ENCODE data around the gene ENC1.

Gene ENC1

GRCh38 chr5:74630453-74631066 is 10.0 kb downstream of the ENC1 start:
- DNase-seq = no peak

GRCh38 chr5:74629326-74629725 is 11.2 kb downstream of the ENC1 start:
- no peak for DNase-seq

GRCh38 chr5:74628359-74628758 is 12.2 kb downstream of the ENC1 start:
- DNase-seq = no peak

GRCh38 chr5:74627646-74628279 is 12.8 kb downstream of the ENC1 start:
- no peak for DNase-seq

GRCh38 chr5:74626386-74627222 is 13.9 kb downstream of the ENC1 start:
- DNase-seq = no peak

GRCh38 chr5:74625742-74626241 is 14.7 kb downstream of the ENC1 start:
- DNase-seq = peak; percentile 10

- no peak for DNase-seq
Observed at GRCh38 chr5:74624931-74625505, 15.5 kb downstream of the ENC1 start.

- DNase-seq = no peak
Observed at GRCh38 chr5:74624501-74624900, 16.0 kb downstream of the ENC1 start.

- DNase-seq = no peak
Observed at GRCh38 chr5:74623748-74624408, 16.6 kb downstream of the ENC1 start.

- DNase-seq = no peak
Observed at GRCh38 chr5:74623006-74623611, 17.4 kb downstream of the ENC1 start.

- no peak for DNase-seq
Observed at GRCh38 chr5:74622122-74622521, 18.4 kb downstream of the ENC1 start.

- DNase-seq = no peak
Observed at GRCh38 chr5:74621492-74621891, 19.0 kb downstream of the ENC1 start.

- no peak for DNase-seq
Observed at GRCh38 chr5:74619308-74619707, 21.2 kb downstream of the ENC1 start.

- DNase-seq = no peak
Observed at GRCh38 chr5:74618106-74618505, 22.4 kb downstream of the ENC1 start.

- DNase-seq = no peak
Observed at GRCh38 chr5:74617202-74617601, 23.3 kb downstream of the ENC1 start.

GRCh38 chr5:74616236-74617146 is 24.0 kb downstream of the ENC1 start:
- DNase-seq = no peak

- no peak for DNase-seq
Observed at GRCh38 chr5:74613283-74613682, 27.2 kb downstream of the ENC1 start.

GRCh38 chr5:74612045-74612444 is 28.5 kb downstream of the ENC1 start:
- DNase-seq = no peak

- no peak for DNase-seq
Observed at GRCh38 chr5:74608736-74609601, 31.6 kb downstream of the ENC1 start.

GRCh38 chr5:74605759-74606158 is 34.8 kb downstream of the ENC1 start:
- DNase-seq = no peak
